ENCODE results near the gene PRDM7. TPM values are rescaled to one million over a fixed set of nuclear protein-coding genes. Genes with fewer than 3 reads are reported as not detected.
"Not testable (repeated sequence)": the region's sequence is repeated elsewhere in the genome, so short reads cannot be mapped to it uniquely, and the experiment has no call there.

The PRDM7 gene
- total and polyA plus RNA-seq, 2 of the 8 experiments (the other 6 are each of a cell fraction or from before 2014, with no cell fraction given): 0.02 TPM; not detected in 1

- H3K27ac ChIP-seq (ENCODE audit: low read depth, low read length); CTCF ChIA-PET (ENCODE audit: partially characterized antibody); H3K56ac ChIP-seq (replicated peaks; ENCODE audit: insufficient read length, low read depth, low read length); DNase-seq (ENCODE audit: low read depth in 1 of 2, low spot score in 2 of 2); H2AK5ac ChIP-seq (ENCODE audit: low read depth, low read length); H3K4ac ChIP-seq (replicated peaks; ENCODE audit: insufficient read length, low read depth, low read length); H3K23me2 ChIP-seq (ENCODE audit: low read depth, low read length); H3K4me2 ChIP-seq (ENCODE audit: insufficient read depth in 1 of 2, low read depth in 2 of 2, low read length in 2 of 2); H3K23ac ChIP-seq (ENCODE audit: insufficient read length); H3K4me1 ChIP-seq (replicated peaks in 1 of 4; ENCODE audit: control insufficient read depth in 3 of 4, insufficient read depth in 4 of 4, low read length in 3 of 4); H4K5ac ChIP-seq (ENCODE audit: insufficient read length, low read depth, low read length); H3K27me3 ChIP-seq (replicated peaks in 1 of 4; ENCODE audit: control insufficient read depth in 3 of 4, extremely low read depth in 1 of 4, insufficient read depth in 3 of 4, low read length in 3 of 4); H3K36me3 ChIP-seq (ENCODE audit: control insufficient read depth in 2 of 4, insufficient read depth in 4 of 4, low read length in 3 of 4); H3K14ac ChIP-seq (ENCODE audit: insufficient read length); H3K79me1 ChIP-seq (ENCODE audit: low read depth, low read length); H4K8ac ChIP-seq (ENCODE audit: extremely low read depth, insufficient read depth, low read length); FAIRE-seq; H3K79me2 ChIP-seq (ENCODE audit: control insufficient read depth in 1 of 2, insufficient read depth in 2 of 2, low read length in 2 of 2); H2AFZ ChIP-seq (ENCODE audit: low read length); H4K20me1 ChIP-seq (replicated peaks in 1 of 2; ENCODE audit: control insufficient read depth in 1 of 2, insufficient read depth in 2 of 2, low read length in 2 of 2); H2BK120ac ChIP-seq (replicated peaks; ENCODE audit: low read depth, low read length); H4K91ac ChIP-seq (replicated peaks; ENCODE audit: insufficient read length, low read length); H2BK15ac ChIP-seq (ENCODE audit: low read length); H2BK20ac ChIP-seq (ENCODE audit: low read length); H2BK12ac ChIP-seq (ENCODE audit: low read depth, low read length); POLR2A ChIA-PET (ENCODE audit: partially characterized antibody); H3K18ac ChIP-seq (ENCODE audit: extremely low read depth, low read length); H2BK5ac ChIP-seq (ENCODE audit: low read depth, low read length); H3K9me3 ChIP-seq (ENCODE audit: insufficient read depth in 2 of 2, low read depth in 1 of 2, low read length in 1 of 2); H3K9ac ChIP-seq (replicated peaks in 1 of 4; ENCODE audit: extremely low read depth in 1 of 4, low read depth in 3 of 4, low read length in 3 of 4); H3K4me3 ChIP-seq (ENCODE audit: extremely low read depth in 1 of 4, insufficient read depth in 2 of 4, low read depth in 3 of 4, low read length in 4 of 4): not testable (repeated sequence)
- WGBS, 2 experiments (ENCODE audit: extremely low coverage in 1 of 2, insufficient coverage in 1 of 2, insufficient read length in 1 of 2, insufficient replicate concordance in 2 of 2, low coverage in 1 of 2, low lambda C conversion rate in 2 of 2, missing lambda C conversion rate in 1 of 2): 89% methylated on average over 13 of the region's 13 CpGs; no CpG with 5 or more reads in 1 of the 2 experiments
Measured at GRCh38 chr16:90104725-90105124, 27.6 kb upstream of the PRDM7 start.

Data from H1 (cell line).